GM21381 (cell line): ENCODE data around the gene GEMIN5.
"Not testable (repeated sequence)": the region's sequence is repeated elsewhere in the genome, so short reads cannot be mapped to it uniquely, and the experiment has no call there.

Experiments
- ATAC-seq: cut with Tn5 transposase; IDR thresholded peaks from one replicate; pipeline ENCODE4 v1.9.1; 2021; ENCODE audit warnings: mild to moderate bottlenecking, moderate library complexity; ENCODE audit not compliant: unreplicated experiment

Gene GEMIN5

GRCh38 chr5:154940772-154941620 is 3.0 kb upstream of the GEMIN5 start, which contains the start of gene MRPL22:
TSS of gene MRPL22 (plus strand) at chr5:154941073. CDS start at chr5:154941111, 38 bp downstream.
- ATAC-seq: peak; percentile 50

- ATAC-seq: no peak
Measured at GRCh38 chr5:154940375-154940771, 2.4 kb upstream of the GEMIN5 start.

GRCh38 chr5:154939387-154939786 is 1.4 kb upstream of the GEMIN5 start:
- not testable (repeated sequence) for ATAC-seq

GRCh38 chr5:154937186-154937717 is 759 bp downstream of the GEMIN5 start:
- ATAC-seq: no peak

GRCh38 chr5:154934881-154935280 is 3.1 kb downstream of the GEMIN5 start:
- no peak for ATAC-seq

- no peak for ATAC-seq
Measured at GRCh38 chr5:154933537-154933936, 4.5 kb downstream of the GEMIN5 start.

GRCh38 chr5:154923441-154924430 is 14.3 kb downstream of the GEMIN5 start:
- ATAC-seq: no peak

- ATAC-seq: no peak
Measured at GRCh38 chr5:154917757-154918156, 20.3 kb downstream of the GEMIN5 start.

- no peak for ATAC-seq
Measured at GRCh38 chr5:154916874-154917273, 21.1 kb downstream of the GEMIN5 start.

GRCh38 chr5:154905601-154906000 is 32.4 kb downstream of the GEMIN5 start:
- not testable (repeated sequence) for ATAC-seq

- no peak for ATAC-seq
Measured at GRCh38 chr5:154901913-154902312, 36.1 kb downstream of the GEMIN5 start.

- ATAC-seq: no peak
Measured at GRCh38 chr5:154901276-154901675, 36.7 kb downstream of the GEMIN5 start.

- ATAC-seq: no peak
Measured at GRCh38 chr5:154900066-154900465, 37.9 kb downstream of the GEMIN5 start.

- ATAC-seq: no peak
Measured at GRCh38 chr5:154899151-154899816, 38.7 kb downstream of the GEMIN5 start.

GRCh38 chr5:154898210-154898609 is 39.8 kb downstream of the GEMIN5 start:
- ATAC-seq: no peak

- no peak for ATAC-seq
Measured at GRCh38 chr5:154896562-154897165, 41.3 kb downstream of the GEMIN5 start.

GRCh38 chr5:154895606-154896561 is 42.1 kb downstream of the GEMIN5 start:
- no peak for ATAC-seq

GRCh38 chr5:154893381-154893780 is 44.6 kb downstream of the GEMIN5 start:
- no peak for ATAC-seq

- ATAC-seq: no peak
Measured at GRCh38 chr5:154892369-154892771, 45.6 kb downstream of the GEMIN5 start.
